ENCODE measurements around the gene ANKRD10. TPM values are rescaled to one million over a fixed set of nuclear protein-coding genes. Genes with fewer than 3 reads are reported as not detected.
A peak's percentile ranks its signal among the peaks of the same experiment; 100 is the strongest.
"Not testable (repeated sequence)": the region's sequence is repeated elsewhere in the genome, so short reads cannot be mapped to it uniquely, and the experiment has no call there.

ANKRD10 gene
- total and polyA plus RNA-seq, 3 experiments from 2014 or later = 65.4 to 76.1 (median 65.8) TPM

- H3K27ac ChIP-seq (ENCODE audit: low read depth, low read length); H3K27me3 ChIP-seq (ENCODE audit: insufficient read depth, low read length, poor library complexity, severe bottlenecking); H3K4me3 ChIP-seq (ENCODE audit: low read length); H3K36me3 Mint-ChIP-seq; H3K4me3 Mint-ChIP-seq; H3K36me3 ChIP-seq (ENCODE audit: insufficient read depth, low read length); DNase-seq; H3K4me1 ChIP-seq (ENCODE audit: insufficient read depth, low read length); H3K27ac Mint-ChIP-seq; H3K9me3 ChIP-seq (ENCODE audit: low read length); CTCF ChIA-PET; H3K4me1 Mint-ChIP-seq; POLR2A ChIA-PET; H3K9me3 Mint-ChIP-seq: not testable (repeated sequence)
- peaks cover 10 to 29% of the 10 kb centered on the region in 2 donors for H3K27me3 Mint-ChIP-seq
These were observed 41.3 kb upstream of the ANKRD10 start for GRCh38 chr13:110956216-110956615.

GRCh38 chr13:110955608-110956007 is 40.7 kb upstream of the ANKRD10 start:
- H3K27me3 ChIP-seq (ENCODE audit: insufficient read depth, low read length, poor library complexity, severe bottlenecking); H3K36me3 ChIP-seq (ENCODE audit: insufficient read depth, low read length); H3K27ac Mint-ChIP-seq; CTCF ChIA-PET; H3K9me3 ChIP-seq (ENCODE audit: low read length); H3K4me1 Mint-ChIP-seq; H3K36me3 Mint-ChIP-seq; H3K4me1 ChIP-seq (ENCODE audit: insufficient read depth, low read length); H3K4me3 Mint-ChIP-seq; H3K9me3 Mint-ChIP-seq; POLR2A ChIA-PET; DNase-seq; H3K27ac ChIP-seq (ENCODE audit: low read depth, low read length); H3K4me3 ChIP-seq (ENCODE audit: low read length): not testable (repeated sequence)
- peaks cover 10 to 29% of the 10 kb centered on the region in 2 donors for H3K27me3 Mint-ChIP-seq

- H3K4me1 ChIP-seq (ENCODE audit: insufficient read depth, low read length); H3K36me3 Mint-ChIP-seq; H3K27ac Mint-ChIP-seq; H3K4me3 ChIP-seq (ENCODE audit: low read length); H3K27me3 ChIP-seq (ENCODE audit: insufficient read depth, low read length, poor library complexity, severe bottlenecking); H3K27ac ChIP-seq (ENCODE audit: low read depth, low read length); H3K9me3 Mint-ChIP-seq; H3K9me3 ChIP-seq (ENCODE audit: low read length); POLR2A ChIA-PET; H3K36me3 ChIP-seq (ENCODE audit: insufficient read depth, low read length); CTCF ChIA-PET; H3K4me1 Mint-ChIP-seq; H3K4me3 Mint-ChIP-seq; DNase-seq: not testable (repeated sequence)
- H3K27me3 Mint-ChIP-seq = peaks cover 10 to 27% of the 10 kb centered on the region in 2 donors
These were observed 40.2 kb upstream of the ANKRD10 start for GRCh38 chr13:110955072-110955503.

- CTCF ChIA-PET, DNase-seq, POLR2A ChIA-PET: not testable (repeated sequence)
These were observed 39.7 kb upstream of the ANKRD10 start for GRCh38 chr13:110954533-110954920.

GRCh38 chr13:110953833-110954532 is 39.1 kb upstream of the ANKRD10 start:
- POLR2A ChIA-PET = no interaction called here
- no peak for DNase-seq
- H3K36me3 Mint-ChIP-seq = no peaks in the 10 kb centered on the region
- no peak overlapping the region for H3K4me3 Mint-ChIP-seq
- H3K27ac Mint-ChIP-seq = no peak overlapping the region
- H3K9me3 Mint-ChIP-seq = no peaks in the 10 kb centered on the region
- no peaks in the 10 kb centered on the region for H3K36me3 ChIP-seq (ENCODE audit: insufficient read depth, low read length)
- H3K4me1 Mint-ChIP-seq = no peaks in the 10 kb centered on the region
- CTCF ChIA-PET = no interaction called here
- no peak overlapping the region for H3K4me3 ChIP-seq (ENCODE audit: low read length)
- no peak overlapping the region for H3K27ac ChIP-seq (ENCODE audit: low read depth, low read length)
- no peaks in the 10 kb centered on the region for H3K9me3 ChIP-seq (ENCODE audit: low read length)
- H3K27me3 Mint-ChIP-seq = peaks cover 10 to 22% of the 10 kb centered on the region in 2 donors
- no peaks in the 10 kb centered on the region for H3K27me3 ChIP-seq (ENCODE audit: insufficient read depth, low read length, poor library complexity, severe bottlenecking)
- H3K4me1 ChIP-seq (ENCODE audit: insufficient read depth, low read length) = no peaks in the 10 kb centered on the region

More at GRCh38 chr13:110954533-110954920, 39.7 kb upstream of the ANKRD10 start:
- not testable (repeated sequence) for H3K4me1 ChIP-seq (ENCODE audit: insufficient read depth, low read length); H3K27me3 ChIP-seq (ENCODE audit: insufficient read depth, low read length, poor library complexity, severe bottlenecking); H3K9me3 ChIP-seq (ENCODE audit: low read length); H3K4me3 ChIP-seq (ENCODE audit: low read length); H3K9me3 Mint-ChIP-seq; H3K36me3 Mint-ChIP-seq; H3K4me1 Mint-ChIP-seq; H3K36me3 ChIP-seq (ENCODE audit: insufficient read depth, low read length); H3K27ac ChIP-seq (ENCODE audit: low read depth, low read length); H3K4me3 Mint-ChIP-seq
- Mint-ChIP-seq H3K27ac (peak overlapping the region in 1 of 8 donors; percentile 70), H3K27me3 (peaks cover 10 to 22% of the 10 kb centered on the region in 2 donors)

- no peak for DNase-seq
- H3K9me3 Mint-ChIP-seq = no peaks in the 10 kb centered on the region
- no peak overlapping the region for H3K27ac Mint-ChIP-seq
- ChIA-PET POLR2A (no interaction called here), CTCF (no interaction called here)
- H3K4me3 ChIP-seq (ENCODE audit: low read length) = no peak overlapping the region
- no peaks in the 10 kb centered on the region for H3K4me1 ChIP-seq (ENCODE audit: insufficient read depth, low read length)
- no peaks in the 10 kb centered on the region for H3K4me1 Mint-ChIP-seq
- no peaks in the 10 kb centered on the region for H3K9me3 ChIP-seq (ENCODE audit: low read length)
- no peak overlapping the region for H3K27ac ChIP-seq (ENCODE audit: low read depth, low read length)
- no peaks in the 10 kb centered on the region for H3K36me3 ChIP-seq (ENCODE audit: insufficient read depth, low read length)
- H3K27me3 ChIP-seq (ENCODE audit: insufficient read depth, low read length, poor library complexity, severe bottlenecking) = no peaks in the 10 kb centered on the region
- H3K4me3 Mint-ChIP-seq = no peak overlapping the region
- no peaks in the 10 kb centered on the region for H3K36me3 Mint-ChIP-seq
- H3K27me3 Mint-ChIP-seq = peaks cover 10 to 19% of the 10 kb centered on the region in 2 donors
These were observed 38.5 kb upstream of the ANKRD10 start for GRCh38 chr13:110953416-110953815.

GRCh38 chr13:110952135-110952534 is 37.3 kb upstream of the ANKRD10 start:
- H3K4me1 ChIP-seq (ENCODE audit: insufficient read depth, low read length); H3K4me3 ChIP-seq (ENCODE audit: low read length); POLR2A ChIA-PET; H3K9me3 ChIP-seq (ENCODE audit: low read length); H3K36me3 Mint-ChIP-seq; H3K4me3 Mint-ChIP-seq; H3K4me1 Mint-ChIP-seq; H3K36me3 ChIP-seq (ENCODE audit: insufficient read depth, low read length); H3K27me3 ChIP-seq (ENCODE audit: insufficient read depth, low read length, poor library complexity, severe bottlenecking); H3K27ac ChIP-seq (ENCODE audit: low read depth, low read length); H3K27ac Mint-ChIP-seq; DNase-seq; H3K9me3 Mint-ChIP-seq; CTCF ChIA-PET: not testable (repeated sequence)
- H3K27me3 Mint-ChIP-seq = peaks cover 7 to 10% of the 10 kb centered on the region in 2 donors

- Mint-ChIP-seq H3K36me3 (no peaks in the 10 kb centered on the region), H3K4me3 (no peak overlapping the region), H3K9me3 (no peaks in the 10 kb centered on the region), H3K27me3 (peaks cover 4 to 7% of the 10 kb centered on the region in 2 donors), H3K27ac (no peak overlapping the region), H3K4me1 (no peaks in the 10 kb centered on the region)
- Histone ChIP-seq H3K9me3 (ENCODE audit: low read length) (no peaks in the 10 kb centered on the region), H3K27ac (ENCODE audit: low read depth, low read length) (no peak overlapping the region), H3K27me3 (ENCODE audit: insufficient read depth, low read length, poor library complexity, severe bottlenecking) (no peaks in the 10 kb centered on the region), H3K4me3 (ENCODE audit: low read length) (no peak overlapping the region), H3K4me1 (ENCODE audit: insufficient read depth, low read length) (no peaks in the 10 kb centered on the region), H3K36me3 (ENCODE audit: insufficient read depth, low read length) (no peaks in the 10 kb centered on the region)
- POLR2A ChIA-PET = no interaction called here
- DNase-seq = no peak
- CTCF ChIA-PET = no interaction called here
These were observed 36.1 kb upstream of the ANKRD10 start for GRCh38 chr13:110950819-110951570.
